Stomach (tissue), 4 donors: ENCODE data around the gene TSPAN3.

ENCODE experiments used
- POLR2A ChIP-seq, 4 donors: fragments of 450-650 bp; IDR thresholded peaks; one replicate each; pipeline ENCODE4 v1.6.1; 2016; ENCODE audit warnings: antibody characterized with exemption in 4 of 4, control low read depth in 2 of 4, mild to moderate bottlenecking in 1 of 4, moderate library complexity in 1 of 4
- POLR2AphosphoS5 ChIP-seq, 3 donors: sonication (generic); formaldehyde crosslinking; IDR thresholded peaks; one replicate each; pipeline ENCODE4 v1.6.1; 2016; ENCODE audit warnings: antibody characterized with exemption in 3 of 3
- TF ChIP-seq, protein P1 (sequence below), 7 experiments: fragments of 450-650 bp in 4 of 7; fragments of 200-600 bp in 3 of 7; sonication (generic) in 3 of 7; IDR thresholded peaks; one replicate each; pipeline ENCODE4 v1.5.1; 2016 to 2019; ENCODE audit warnings: antibody characterized with exemption in 7 of 7, control low read depth in 2 of 7, mild to moderate bottlenecking in 1 of 7

DNA sequence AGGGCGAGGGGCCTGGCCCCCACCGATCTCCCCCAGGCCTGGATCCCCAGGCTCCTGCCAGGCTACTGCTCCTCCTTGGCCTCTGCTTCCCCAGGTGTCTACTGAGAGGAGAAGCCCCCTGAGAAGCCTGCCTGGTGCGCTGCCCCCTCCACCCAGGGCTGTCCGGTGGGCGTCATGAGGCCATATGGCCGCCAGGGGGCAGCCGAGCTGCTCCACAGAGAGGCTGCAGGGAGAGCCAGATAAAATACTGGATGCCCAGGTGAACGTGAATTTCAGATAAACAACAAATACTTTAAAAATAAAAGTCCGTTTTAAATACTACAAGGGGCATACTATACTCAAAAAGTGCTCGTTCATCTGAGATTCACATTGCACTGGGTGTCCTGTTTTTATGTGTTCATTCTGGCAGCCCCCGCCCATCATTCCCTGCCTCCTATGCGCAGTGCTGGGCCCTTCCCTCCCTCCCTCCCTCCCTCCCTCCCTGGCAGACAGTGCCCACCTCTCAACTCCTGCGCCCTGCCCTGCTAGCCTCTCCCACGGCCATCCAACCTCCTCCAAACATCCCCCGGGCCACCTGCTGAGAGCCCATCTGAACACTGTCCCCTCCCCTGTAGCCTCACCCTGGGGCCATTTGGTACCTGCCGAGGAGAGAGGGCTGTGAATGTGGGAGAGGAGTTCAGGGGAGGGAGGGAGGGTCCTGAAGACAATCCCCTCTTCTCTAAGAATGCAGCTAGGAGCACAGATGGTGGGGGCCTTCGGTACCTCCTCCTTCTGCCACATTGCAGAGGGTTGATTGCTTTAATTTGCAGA lies 46.4 kb downstream of the TSPAN3 start:
- TF ChIP-seq, protein P1, sequence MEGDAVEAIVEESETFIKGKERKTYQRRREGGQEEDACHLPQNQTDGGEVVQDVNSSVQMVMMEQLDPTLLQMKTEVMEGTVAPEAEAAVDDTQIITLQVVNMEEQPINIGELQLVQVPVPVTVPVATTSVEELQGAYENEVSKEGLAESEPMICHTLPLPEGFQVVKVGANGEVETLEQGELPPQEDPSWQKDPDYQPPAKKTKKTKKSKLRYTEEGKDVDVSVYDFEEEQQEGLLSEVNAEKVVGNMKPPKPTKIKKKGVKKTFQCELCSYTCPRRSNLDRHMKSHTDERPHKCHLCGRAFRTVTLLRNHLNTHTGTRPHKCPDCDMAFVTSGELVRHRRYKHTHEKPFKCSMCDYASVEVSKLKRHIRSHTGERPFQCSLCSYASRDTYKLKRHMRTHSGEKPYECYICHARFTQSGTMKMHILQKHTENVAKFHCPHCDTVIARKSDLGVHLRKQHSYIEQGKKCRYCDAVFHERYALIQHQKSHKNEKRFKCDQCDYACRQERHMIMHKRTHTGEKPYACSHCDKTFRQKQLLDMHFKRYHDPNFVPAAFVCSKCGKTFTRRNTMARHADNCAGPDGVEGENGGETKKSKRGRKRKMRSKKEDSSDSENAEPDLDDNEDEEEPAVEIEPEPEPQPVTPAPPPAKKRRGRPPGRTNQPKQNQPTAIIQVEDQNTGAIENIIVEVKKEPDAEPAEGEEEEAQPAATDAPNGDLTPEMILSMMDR (IDR thresholded peaks at IDR 0.05), result peak in 6 of 7 experiments; percentile 7 to 95 (median 90)
- TF ChIP-seq POLR2A (IDR thresholded peaks at IDR 0.05) (no peak), POLR2AphosphoS5 (IDR thresholded peaks at IDR 0.05) (no peak)
